ENCODE measurements around the gene KRTAP5-2. TPM values are rescaled to one million over a fixed set of nuclear protein-coding genes. Genes with fewer than 3 reads are reported as not detected.
"Not testable (repeated sequence)": the region's sequence is repeated elsewhere in the genome, so short reads cannot be mapped to it uniquely, and the experiment has no call there.

KRTAP5-2 gene
- total RNA-seq, 4 donors from 2014 or later, result not detected

DNA sequence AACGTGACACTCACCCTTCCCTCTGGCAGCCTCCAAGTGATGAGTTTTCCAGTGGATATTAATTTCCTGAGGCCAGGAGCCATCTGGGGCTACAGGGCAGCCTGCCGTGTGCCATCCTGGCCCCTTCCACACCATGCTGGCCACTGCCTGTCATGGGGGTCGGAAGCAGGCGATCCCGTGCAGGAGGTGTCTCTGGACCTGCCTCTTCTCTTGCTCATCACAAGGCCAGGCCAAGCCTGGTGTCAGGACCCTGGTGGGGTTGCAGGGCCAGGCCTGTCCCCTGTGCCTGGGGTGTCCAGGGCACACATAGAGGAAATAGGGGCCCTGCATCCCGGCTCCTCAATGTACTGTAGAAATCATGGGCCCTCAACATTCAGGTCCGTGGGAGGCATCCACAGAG lies 6.6 kb upstream of the KRTAP5-2 start:
- no peak for DNase-seq
- Histone ChIP-seq H3K4me1 (no peaks in the 10 kb centered on the region), H3K4me3 (no peak overlapping the region), H3K36me3 (no peaks in the 10 kb centered on the region), H3K27me3 (peaks cover 0 to 87% (median 0%) of the 10 kb centered on the region in 4 donors), H3K9me3 (no peaks in the 10 kb centered on the region), H3K27ac (no peak overlapping the region)
- intact Hi-C loops (cut with DNase I), result no loop called here
- 60% methylated on average over 1 of the region's 7 CpGs; no CpG with 5 or more reads in 1 of the 2 donors for WGBS, 2 donors
- no peak for TF ChIP-seq POLR2A (IDR thresholded peaks at IDR 0.05)
- TF ChIP-seq, protein P1, sequence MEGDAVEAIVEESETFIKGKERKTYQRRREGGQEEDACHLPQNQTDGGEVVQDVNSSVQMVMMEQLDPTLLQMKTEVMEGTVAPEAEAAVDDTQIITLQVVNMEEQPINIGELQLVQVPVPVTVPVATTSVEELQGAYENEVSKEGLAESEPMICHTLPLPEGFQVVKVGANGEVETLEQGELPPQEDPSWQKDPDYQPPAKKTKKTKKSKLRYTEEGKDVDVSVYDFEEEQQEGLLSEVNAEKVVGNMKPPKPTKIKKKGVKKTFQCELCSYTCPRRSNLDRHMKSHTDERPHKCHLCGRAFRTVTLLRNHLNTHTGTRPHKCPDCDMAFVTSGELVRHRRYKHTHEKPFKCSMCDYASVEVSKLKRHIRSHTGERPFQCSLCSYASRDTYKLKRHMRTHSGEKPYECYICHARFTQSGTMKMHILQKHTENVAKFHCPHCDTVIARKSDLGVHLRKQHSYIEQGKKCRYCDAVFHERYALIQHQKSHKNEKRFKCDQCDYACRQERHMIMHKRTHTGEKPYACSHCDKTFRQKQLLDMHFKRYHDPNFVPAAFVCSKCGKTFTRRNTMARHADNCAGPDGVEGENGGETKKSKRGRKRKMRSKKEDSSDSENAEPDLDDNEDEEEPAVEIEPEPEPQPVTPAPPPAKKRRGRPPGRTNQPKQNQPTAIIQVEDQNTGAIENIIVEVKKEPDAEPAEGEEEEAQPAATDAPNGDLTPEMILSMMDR (IDR thresholded peaks at IDR 0.05), result no peak

DNA sequence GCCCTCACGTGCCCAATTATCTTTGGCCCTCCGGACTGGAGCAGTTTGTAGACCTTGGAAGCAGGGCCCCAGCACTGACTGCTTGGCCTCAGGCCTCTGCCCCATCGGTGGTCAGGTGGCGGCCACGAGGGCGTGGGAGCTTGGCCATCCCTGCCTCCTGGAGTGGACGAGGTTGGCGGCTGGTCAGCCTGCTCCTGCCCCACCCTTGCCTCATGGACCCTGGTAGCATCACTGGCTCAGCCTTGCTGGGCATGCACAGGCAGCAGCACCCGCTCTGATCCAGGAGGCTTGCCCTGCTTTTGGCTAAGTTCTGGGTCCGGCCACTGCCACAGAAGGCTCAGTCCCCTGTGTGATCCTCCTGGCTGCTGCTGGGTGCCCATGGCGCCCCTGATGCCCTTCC lies 6.1 kb upstream of the KRTAP5-2 start:
- no peaks in the 10 kb centered on the region for H3K4me1 ChIP-seq
- 75 to 88% methylated on average over 2 to 3 of the region's 11 CpGs for WGBS, 2 donors
- H3K4me3 ChIP-seq, result no peak overlapping the region
- DNase-seq, result no peak
- peaks cover 0 to 87% (median 0%) of the 10 kb centered on the region in 4 donors for H3K27me3 ChIP-seq
- no peaks in the 10 kb centered on the region for H3K9me3 ChIP-seq
- no peak overlapping the region for H3K27ac ChIP-seq
- no peaks in the 10 kb centered on the region for H3K36me3 ChIP-seq
- no peak for TF ChIP-seq POLR2A (IDR thresholded peaks at IDR 0.05)
- TF ChIP-seq, protein P1 (IDR thresholded peaks at IDR 0.05), result no peak
- intact Hi-C loops (cut with DNase I), result no loop called here

DNA sequence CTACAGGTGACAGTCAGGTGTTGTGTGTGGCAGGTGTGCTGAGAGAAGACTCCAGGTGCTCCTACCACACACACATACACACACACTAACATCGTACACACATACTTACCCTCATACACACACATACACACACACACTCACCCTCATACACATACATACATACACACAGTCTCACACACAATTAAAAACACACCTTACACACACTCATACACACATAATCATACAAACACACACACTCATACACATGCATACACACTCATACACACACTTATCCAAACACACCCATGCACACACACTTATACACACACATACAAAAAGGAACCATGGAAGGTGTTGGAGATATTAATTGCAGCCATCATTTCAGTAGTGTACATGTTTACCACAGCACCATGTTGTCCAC lies 5.5 kb upstream of the KRTAP5-2 start:
- Histone ChIP-seq H3K27me3 (peaks cover 0 to 88% (median 0%) of the 10 kb centered on the region in 4 donors), H3K4me1 (no peaks in the 10 kb centered on the region), H3K36me3 (no peaks in the 10 kb centered on the region), H3K27ac (no peak overlapping the region), H3K9me3 (no peaks in the 10 kb centered on the region), H3K4me3 (no peak overlapping the region)
- intact Hi-C loops (cut with DNase I), result no loop called here
- WGBS, 2 donors, result 67 to 74% methylated on average over 1 of the region's 1 CpG
- DNase-seq, result no peak
- TF ChIP-seq, protein P1 (IDR thresholded peaks at IDR 0.05), result no peak
- no peak for TF ChIP-seq POLR2A (IDR thresholded peaks at IDR 0.05)

DNA sequence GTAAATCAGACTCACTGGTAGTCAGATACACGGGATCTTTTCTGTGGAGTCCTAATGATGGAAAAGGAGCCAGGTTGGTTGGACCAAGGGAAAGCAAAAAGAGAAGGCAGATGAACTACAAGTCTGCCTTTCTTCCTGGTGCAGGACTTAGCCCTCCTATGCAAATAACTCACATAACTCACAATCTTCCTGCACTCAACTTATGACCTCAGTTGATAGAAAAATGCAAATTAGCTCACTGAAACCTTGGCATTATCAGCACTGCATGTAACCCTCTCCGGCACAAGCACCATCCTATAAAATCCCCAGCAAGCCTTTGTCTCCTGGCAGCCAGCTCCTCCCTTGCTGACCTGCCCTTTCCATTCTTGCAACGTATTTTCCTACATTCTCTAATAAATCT lies 3.6 kb upstream of the KRTAP5-2 start:
- H3K4me3 ChIP-seq; intact Hi-C loops (cut with DNase I); H3K4me1 ChIP-seq; H3K9me3 ChIP-seq; DNase-seq; H3K36me3 ChIP-seq; H3K27ac ChIP-seq: not testable (repeated sequence)
- WGBS, 2 donors, result 40 to 48% methylated on average over 3 of the region's 3 CpGs
- H3K27me3 ChIP-seq, result peaks cover 0 to 88% (median 0%) of the 10 kb centered on the region in 4 donors

DNA sequence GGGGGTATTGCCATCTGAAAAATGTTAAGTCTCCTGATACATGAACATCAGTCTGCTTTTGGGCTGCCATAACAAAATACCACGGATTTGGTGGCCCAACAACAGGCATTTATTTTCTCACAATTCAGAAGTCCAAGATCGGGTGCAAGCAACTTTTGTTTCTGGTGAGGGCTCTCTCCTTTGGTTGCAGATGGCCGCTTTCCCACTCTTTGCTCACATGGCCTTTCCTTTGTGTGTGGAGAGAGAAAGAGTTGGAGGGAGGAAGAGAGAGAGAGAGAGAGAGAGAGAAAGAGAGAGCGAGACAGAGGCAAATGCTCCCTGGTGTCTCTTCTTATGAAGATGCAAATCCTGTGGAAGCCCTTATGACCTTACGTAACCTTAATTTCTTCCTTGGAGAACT lies 2.5 kb upstream of the KRTAP5-2 start:
- intact Hi-C loops (cut with DNase I), result no loop called here
- H3K9me3 ChIP-seq, result no peaks in the 10 kb centered on the region
- no peak for TF ChIP-seq POLR2A (IDR thresholded peaks at IDR 0.05)
- TF ChIP-seq, protein P1 (IDR thresholded peaks at IDR 0.05), result no peak
- H3K4me3 ChIP-seq, result no peak overlapping the region
- WGBS, 2 donors, result 54 to 68% methylated on average over 3 to 5 of the region's 5 CpGs
- H3K27ac ChIP-seq, result no peak overlapping the region
- H3K36me3 ChIP-seq, result no peaks in the 10 kb centered on the region
- DNase-seq, result no peak
- H3K4me1 ChIP-seq, result no peaks in the 10 kb centered on the region
- H3K27me3 ChIP-seq, result peaks cover 0 to 88% (median 0%) of the 10 kb centered on the region in 4 donors

DNA sequence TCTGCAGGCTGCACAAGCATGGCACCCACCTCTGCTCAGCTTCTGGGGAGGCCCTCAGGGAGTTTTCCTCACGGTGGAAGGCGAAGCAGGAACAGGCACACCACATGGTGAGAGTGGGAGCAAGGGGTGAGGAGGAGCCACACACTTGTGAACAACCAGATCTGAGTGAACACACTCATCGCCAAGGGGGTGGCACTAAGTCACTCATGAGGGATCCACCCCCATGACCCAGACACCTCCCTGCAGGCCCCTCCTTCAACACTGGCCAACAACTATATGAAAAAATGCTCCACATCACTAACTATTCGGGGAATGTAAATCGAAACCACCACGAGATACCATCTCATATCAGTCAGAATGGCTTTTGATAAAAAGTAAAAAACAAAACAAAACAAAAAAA lies 722 bp upstream of the KRTAP5-2 start:
- H3K27ac ChIP-seq, result no peak overlapping the region
- H3K9me3 ChIP-seq, result no peaks in the 10 kb centered on the region
- H3K36me3 ChIP-seq, result no peaks in the 10 kb centered on the region
- DNase-seq, result no peak
- no peak overlapping the region for H3K4me3 ChIP-seq
- peaks cover 0 to 87% (median 0%) of the 10 kb centered on the region in 4 donors for H3K27me3 ChIP-seq
- no peak for TF ChIP-seq POLR2A (IDR thresholded peaks at IDR 0.05)
- TF ChIP-seq, protein P1 (IDR thresholded peaks at IDR 0.05), result no peak
- intact Hi-C loops (cut with DNase I), result no loop called here
- H3K4me1 ChIP-seq, result no peaks in the 10 kb centered on the region
- WGBS, 2 donors, result 24 to 58% methylated on average over 4 of the region's 6 CpGs

DNA sequence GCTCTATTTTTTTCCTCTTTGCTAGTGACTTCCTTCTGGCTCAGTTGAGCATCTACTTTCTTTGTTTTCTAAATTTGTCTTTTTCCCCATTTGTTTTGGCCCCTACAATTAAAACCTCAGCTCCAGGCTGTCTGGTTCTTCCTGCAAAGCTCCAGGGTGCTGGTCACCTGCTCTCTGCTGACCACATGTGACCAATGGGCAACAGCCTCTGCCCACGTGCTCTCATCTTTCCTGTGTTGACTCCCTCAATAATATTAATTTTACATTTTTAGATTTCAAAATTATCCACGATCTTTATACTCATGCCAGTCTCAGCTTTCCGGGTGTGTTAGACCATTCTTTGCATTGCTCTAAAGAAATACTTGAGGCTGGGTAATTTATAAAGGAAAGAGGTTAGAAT lies 312 bp upstream of the KRTAP5-2 start:
- DNase-seq; H3K4me1 ChIP-seq; H3K9me3 ChIP-seq; intact Hi-C loops (cut with DNase I); H3K27ac ChIP-seq; H3K4me3 ChIP-seq; H3K36me3 ChIP-seq: not testable (repeated sequence)
- H3K27me3 ChIP-seq, result peaks cover 0 to 89% (median 0%) of the 10 kb centered on the region in 4 donors
- WGBS, 2 donors, result 69 to 77% methylated on average over 3 of the region's 3 CpGs
